K562 (cell line): ENCODE results near the gene RNF11.

Source experiments
- ARID3A ChIP-seq: IDR thresholded peaks from 2 replicates; pipeline ENCODE4 v1.6.1; 2012; ENCODE audit warnings: low read depth, low read length, improper control_type of control experiment, borderline replicate concordance
- CTCF ChIP-seq, 3 experiments: IDR thresholded peaks in 2 of 3; conservative IDR thresholded peaks in 1 of 3; 2 replicates each; pipeline ENCODE4 v1.5.1; 2011 to 2012; ENCODE audit warnings: low read length in 3 of 3, mild to moderate bottlenecking in 3 of 3, control low read depth in 2 of 3, improper control_type of control experiment in 1 of 3, inconsistent platforms in 1 of 3, low read depth in 1 of 3, mixed read lengths in 1 of 3, moderate library complexity in 1 of 3; ENCODE audit not compliant: insufficient read depth in 2 of 3
- EZH2 ChIP-seq: IDR thresholded peaks from 2 replicates; pipeline ENCODE4 v1.6.1; 2012; ENCODE audit warnings: low read depth, mild to moderate bottlenecking, inconsistent platforms, low read length, borderline replicate concordance
- FOXJ3 ChIP-seq: sonication (generic); formaldehyde crosslinking; IDR thresholded peaks from 2 replicates; pipeline ENCODE4 v1.4.0; 2020; ENCODE audit warnings: mild to moderate bottlenecking, missing genetic modification reagents
- MCM2 ChIP-seq: fragments of 450-650 bp; IDR thresholded peaks from 2 replicates; pipeline ENCODE4 v1.6.1; 2017; ENCODE audit warnings: low read depth, mild to moderate bottlenecking
- OTX1 ChIP-seq: fragments of 450-650 bp; formaldehyde crosslinking; IDR thresholded peaks from 2 replicates; pipeline ENCODE4 v1.4.0; 2022; ENCODE audit warnings: mild to moderate bottlenecking
- POLR2A ChIP-seq: fragments of 450-650 bp; conservative IDR thresholded peaks from 2 replicates; pipeline ENCODE4 v1.6.1; 2016
- RFX5 ChIP-seq: IDR thresholded peaks from 2 replicates; pipeline ENCODE4 v1.6.1; 2011; ENCODE audit warnings: low read depth, mild to moderate bottlenecking, improper control_type of control experiment, low read length
- SMARCC2 ChIP-seq: fragments of 450-650 bp; IDR thresholded peaks from 2 replicates; pipeline ENCODE4 v1.6.1; 2017; ENCODE audit warnings: antibody characterized with exemption, moderate library complexity, mild to moderate bottlenecking, low read depth
- TAF7 ChIP-seq: fragments of 450-650 bp; IDR thresholded peaks from 2 replicates; pipeline ENCODE4 v1.6.1; 2016; ENCODE audit warnings: missing genetic modification characterization, missing compliant biosample characterization
- TARDBP ChIP-seq: fragments of 450-650 bp; IDR thresholded peaks from 2 replicates; pipeline ENCODE4 v1.6.1; 2016
- UBTF ChIP-seq, 2 experiments: IDR thresholded peaks; 2 replicates each; pipeline ENCODE4 v1.6.1; 2012; ENCODE audit warnings: improper control_type of control experiment in 2 of 2, low read depth in 2 of 2, low read length in 2 of 2, borderline replicate concordance in 1 of 2
- ZNF79 ChIP-seq: fragments of 250-450 bp; sonication (Bioruptor Pico); IDR thresholded peaks from 2 replicates; pipeline ENCODE4 v1.4.0; 2020; ENCODE audit warnings: low read depth, mild to moderate bottlenecking, moderate library complexity

GRCh38 chr1:51290489-51290847, 54.4 kb downstream of the RNF11 start:
- TF ChIP-seq MCM2, result no peak
- no peak for TF ChIP-seq OTX1 (CRISPR knock-in tag)
- TF ChIP-seq ZNF79 (CRISPR knock-in tag), result no peak
- TF ChIP-seq POLR2A, result no peak
- TF ChIP-seq TARDBP, result no peak
- TF ChIP-seq ARID3A, result no peak
- no peak for TF ChIP-seq FOXJ3 (CRISPR knock-in tag)
- no peak for TF ChIP-seq EZH2
- TF ChIP-seq SMARCC2, result no peak
- TF ChIP-seq TAF7 (tag), result no peak
- TF ChIP-seq UBTF (IDR thresholded peaks at IDR 0.05; ENCODE audit: borderline replicate concordance in 1 of 2, low read depth in 2 of 2, low read length in 2 of 2), result no peak
- TF ChIP-seq RFX5, result no peak
- TF ChIP-seq CTCF (IDR thresholded peaks at IDR 0.05 in 2 of 3, conservative IDR thresholded peaks at IDR 0.05 in 1 of 3; ENCODE audit: insufficient read depth in 2 of 3, low read depth in 1 of 3, low read length in 3 of 3), result no peak
